Thyroid gland (tissue), 4 donors: Measurements from ENCODE around the gene COL28A1. TPM values are rescaled to one million over a fixed set of nuclear protein-coding genes. Genes with fewer than 3 reads are reported as not detected.
"Not testable (repeated sequence)": the region's sequence is repeated elsewhere in the genome, so short reads cannot be mapped to it uniquely, and the experiment has no call there.

ENCODE experiments used
- DNase-seq, 2 donors: peaks; one replicate each; pipeline ENCODE4 v3.0.0-alpha.2; 2019
- H3K27ac ChIP-seq, 3 donors: fragments of 200-600 bp; sonication (generic); 1 replicate in 2 of 3; 2 replicates in 1 of 3; pipeline ENCODE4 v1.5.1; 2016 to 2019; ENCODE audit warnings: mild to moderate bottlenecking in 1 of 3, moderate library complexity in 1 of 3
- H3K27me3 ChIP-seq: fragments of 200-600 bp; sonication (generic); one replicate; pipeline ENCODE4 v1.5.1; 2019
- H3K36me3 ChIP-seq, 2 donors: fragments of 200-600 bp; sonication (generic); one replicate each; pipeline ENCODE4 v1.5.1; 2016 to 2019
- H3K4me1 ChIP-seq, 2 donors: fragments of 200-600 bp; sonication (generic); one replicate each; pipeline ENCODE4 v1.5.1; 2017 to 2019
- H3K4me3 ChIP-seq, 3 donors: fragments of 200-600 bp; sonication (generic); replicated peaks in 1 of 3; 1 replicate in 2 of 3; 2 replicates in 1 of 3; pipeline ENCODE4 v1.5.1; 2016; ENCODE audit warnings: mild to moderate bottlenecking in 1 of 3
- H3K9me3 ChIP-seq: fragments of 200-600 bp; sonication (generic); one replicate; pipeline ENCODE4 v1.5.1; 2017
- CTCF ChIP-seq, 6 experiments: fragments of 200-600 bp in 3 of 6; fragments of 450-650 bp in 3 of 6; sonication (generic) in 3 of 6; IDR thresholded peaks; one replicate each; pipeline ENCODE4 v1.5.1; 2016 to 2019; ENCODE audit warnings: antibody characterized with exemption in 6 of 6, mild to moderate bottlenecking in 2 of 6, inconsistent platforms in 1 of 6, moderate library complexity in 1 of 6
- POLR2A ChIP-seq, 2 donors: fragments of 450-650 bp; IDR thresholded peaks; one replicate each; pipeline ENCODE4 v1.6.1; 2017; ENCODE audit warnings: antibody characterized with exemption in 2 of 2, mild to moderate bottlenecking in 2 of 2, moderate library complexity in 1 of 2
- WGBS, 2 donors: methylation state at CpG; one replicate each; pipeline ENCODE4 v1.1.5; 2017; 5-methylcytosine and 5-hydroxymethylcytosine counted together
- intact Hi-C: fragments of 100-400 bp; cut with DNase I; formaldehyde crosslinking; loops from one replicate; pipeline ENCODE4 v1.15.1; 2023
- total RNA-seq, 4 donors: library from RNA; depleted of rRNA; stranded (reverse); fragments of >200 nt; gene quantifications; one replicate each; pipeline ENCODE4 v1.2.3, GENCODE V29; 2016

Gene COL28A1
- total RNA-seq, 4 donors from 2014 or later = 0.54 to 1.9 (median 0.97) TPM

GRCh38 chr7:7563813-7564212 is 28.1 kb upstream of the COL28A1 start:
- Histone ChIP-seq H3K9me3 (no peaks in the 10 kb centered on the region), H3K36me3 (no peaks in the 10 kb centered on the region), H3K27me3 (no peaks in the 10 kb centered on the region), H3K4me3 (no peak overlapping the region), H3K27ac (peak overlapping the region in 1 of 3 donors; percentile 19), H3K4me1 (peaks cover 18 to 26% of the 10 kb centered on the region in 2 donors)
- TF ChIP-seq POLR2A (IDR thresholded peaks at IDR 0.05) (no peak), CTCF (IDR thresholded peaks at IDR 0.05) (no peak)
- DNase-seq = no peak
- intact Hi-C loops = no loop called here

GRCh38 chr7:7563269-7563668 is 27.6 kb upstream of the COL28A1 start:
- H3K27ac ChIP-seq = peak overlapping the region in 1 of 3 donors; percentile 19
- no peaks in the 10 kb centered on the region for H3K36me3 ChIP-seq
- TF ChIP-seq POLR2A (IDR thresholded peaks at IDR 0.05) = no peak
- TF ChIP-seq CTCF (IDR thresholded peaks at IDR 0.05) = no peak
- no peak overlapping the region for H3K4me3 ChIP-seq
- no peak for DNase-seq
- no peaks in the 10 kb centered on the region for H3K27me3 ChIP-seq
- H3K4me1 ChIP-seq = peaks cover 12 to 21% of the 10 kb centered on the region in 2 donors
- intact Hi-C loops = no loop called here
- 54 to 56% methylated on average over 5 of the region's 5 CpGs for WGBS, 2 donors
- H3K9me3 ChIP-seq = no peaks in the 10 kb centered on the region

- no peaks in the 10 kb centered on the region for H3K27me3 ChIP-seq
- no peaks in the 10 kb centered on the region for H3K36me3 ChIP-seq
- 93% methylated on average over 3 of the region's 3 CpGs for WGBS, 2 donors
- no peak overlapping the region for H3K4me3 ChIP-seq
- no peak for DNase-seq
- no peaks in the 10 kb centered on the region for H3K9me3 ChIP-seq
- H3K4me1 ChIP-seq = peaks cover 7 to 15% of the 10 kb centered on the region in 2 donors
- peak overlapping the region in 1 of 3 donors; percentile 19 for H3K27ac ChIP-seq
- intact Hi-C loops = no loop called here
- no peak for TF ChIP-seq CTCF (IDR thresholded peaks at IDR 0.05)
- no peak for TF ChIP-seq POLR2A (IDR thresholded peaks at IDR 0.05)
Observed at GRCh38 chr7:7562736-7563135, 27.1 kb upstream of the COL28A1 start.

- H3K27me3 ChIP-seq, H3K27ac ChIP-seq, H3K9me3 ChIP-seq, H3K4me3 ChIP-seq, intact Hi-C loops, DNase-seq, H3K36me3 ChIP-seq: not testable (repeated sequence)
- H3K4me1 ChIP-seq = peaks cover 4 to 15% of the 10 kb centered on the region in 2 donors
- WGBS, 2 donors = 97 to 98% methylated on average over 5 of the region's 5 CpGs
Observed at GRCh38 chr7:7561591-7561990, 25.9 kb upstream of the COL28A1 start.

GRCh38 chr7:7557252-7557651 is 21.6 kb upstream of the COL28A1 start:
- H3K27ac ChIP-seq = no peak overlapping the region
- intact Hi-C loops = loop anchor here (10.0 kb wide), 1 partner anchor 582 kb away; no protein-coding TSS in a partner anchor
- H3K4me1 ChIP-seq = no peaks in the 10 kb centered on the region
- H3K9me3 ChIP-seq = no peaks in the 10 kb centered on the region
- no peak for DNase-seq
- WGBS, 2 donors = 93 to 96% methylated on average over 5 of the region's 5 CpGs
- no peaks in the 10 kb centered on the region for H3K36me3 ChIP-seq
- TF ChIP-seq CTCF (IDR thresholded peaks at IDR 0.05) (no peak), POLR2A (IDR thresholded peaks at IDR 0.05) (no peak)
- no peak overlapping the region for H3K4me3 ChIP-seq
- H3K27me3 ChIP-seq = no peaks in the 10 kb centered on the region

GRCh38 chr7:7556852-7557251 is 21.2 kb upstream of the COL28A1 start:
- Histone ChIP-seq H3K27ac (no peak overlapping the region), H3K36me3 (no peaks in the 10 kb centered on the region), H3K9me3 (no peaks in the 10 kb centered on the region), H3K4me1 (no peaks in the 10 kb centered on the region), H3K4me3 (no peak overlapping the region), H3K27me3 (no peaks in the 10 kb centered on the region)
- no peak for DNase-seq
- intact Hi-C loops = loop anchor here (10.0 kb wide), 1 partner anchor 582 kb away; no protein-coding TSS in a partner anchor
- WGBS, 2 donors = 93 to 100% methylated on average over 1 of the region's 1 CpG
- TF ChIP-seq POLR2A (IDR thresholded peaks at IDR 0.05) (no peak), CTCF (IDR thresholded peaks at IDR 0.05) (no peak)
